ENCODE data around the gene ATOSA. TPM values are rescaled to one million over a fixed set of nuclear protein-coding genes. Genes with fewer than 3 reads are reported as not detected.

Gene ATOSA
- total and polyA plus RNA-seq, 2 donors (not counting 1 experiment from before 2014, with no cell fraction given), result 14.1 to 26.9 TPM

- peak; percentile 93 to 97 for DNase-seq (ENCODE audit: low read depth in 2 of 2)
- TF ChIP-seq CTCF (conservative IDR thresholded peaks at IDR 0.05 in 1 of 2, IDR thresholded peaks at IDR 0.05 in 1 of 2; ENCODE audit: low read depth in 1 of 2, low read length in 2 of 2) (no peak), EZH2 (IDR thresholded peaks at IDR 0.05; ENCODE audit: low read length, missing control alignments) (no peak)
- H3K79me2 ChIP-seq (ENCODE audit: control insufficient read depth, insufficient read depth, low read length), result no peaks in the 10 kb centered on the region
- H3K27ac ChIP-seq (ENCODE audit: insufficient read depth, low read length), result peak overlapping the region; percentile 76
- H4K20me1 ChIP-seq (ENCODE audit: control insufficient read depth, extremely low read depth, insufficient read depth, low read length), result no peaks in the 10 kb centered on the region
- H3K9ac ChIP-seq (ENCODE audit: insufficient read depth, low read length), result peak overlapping the region; percentile 18
- peaks cover 4% of the 10 kb centered on the region for H3K4me1 ChIP-seq (ENCODE audit: control insufficient read depth, extremely low read depth, insufficient read depth, low read length)
- peak overlapping the region; percentile 89 for H3K4me2 ChIP-seq (ENCODE audit: extremely low read depth, insufficient read depth, low read length)
- no peaks in the 10 kb centered on the region for H3K27me3 ChIP-seq (ENCODE audit: control insufficient read depth, insufficient read depth, low read length)
- H3K36me3 ChIP-seq (ENCODE audit: control insufficient read depth, insufficient read depth, low read length), result no peaks in the 10 kb centered on the region
- peak overlapping the region; percentile 74 for H2AFZ ChIP-seq (ENCODE audit: low read length)
- peak overlapping the region; percentile 36 to 63 (median 44) for H3K4me3 ChIP-seq (replicated peaks in 1 of 4; ENCODE audit: control extremely low read depth in 1 of 4, insufficient read depth in 1 of 4, low read depth in 3 of 4, low read length in 4 of 4)
- H3K9me3 ChIP-seq (ENCODE audit: control insufficient read depth, insufficient read depth, low read depth, low read length), result no peaks in the 10 kb centered on the region
Measured at GRCh38 chr15:52651868-52652267, 27.3 kb downstream of the ATOSA start.

GRCh38 chr15:52651114-52651513, 28.1 kb downstream of the ATOSA start:
- H3K4me2 ChIP-seq (ENCODE audit: extremely low read depth, insufficient read depth, low read length), result peak overlapping the region; percentile 89
- no peak overlapping the region for H2AFZ ChIP-seq (ENCODE audit: low read length)
- H3K4me3 ChIP-seq (replicated peaks in 1 of 4; ENCODE audit: control extremely low read depth in 1 of 4, insufficient read depth in 1 of 4, low read depth in 3 of 4, low read length in 4 of 4), result peak overlapping the region in 2 of 4 experiments; percentile 36 to 63
- no peak for DNase-seq (ENCODE audit: low read depth in 2 of 2)
- no peak overlapping the region for H3K9ac ChIP-seq (ENCODE audit: insufficient read depth, low read length)
- H3K9me3 ChIP-seq (ENCODE audit: control insufficient read depth, insufficient read depth, low read depth, low read length), result no peaks in the 10 kb centered on the region
- TF ChIP-seq CTCF (conservative IDR thresholded peaks at IDR 0.05 in 1 of 2, IDR thresholded peaks at IDR 0.05 in 1 of 2; ENCODE audit: low read depth in 1 of 2, low read length in 2 of 2) (no peak), EZH2 (IDR thresholded peaks at IDR 0.05; ENCODE audit: low read length, missing control alignments) (no peak)
- no peak overlapping the region for H3K27ac ChIP-seq (ENCODE audit: insufficient read depth, low read length)
- no peaks in the 10 kb centered on the region for H4K20me1 ChIP-seq (ENCODE audit: control insufficient read depth, extremely low read depth, insufficient read depth, low read length)
- H3K79me2 ChIP-seq (ENCODE audit: control insufficient read depth, insufficient read depth, low read length), result no peaks in the 10 kb centered on the region
- H3K4me1 ChIP-seq (ENCODE audit: control insufficient read depth, extremely low read depth, insufficient read depth, low read length), result peaks cover 4% of the 10 kb centered on the region
- no peaks in the 10 kb centered on the region for H3K27me3 ChIP-seq (ENCODE audit: control insufficient read depth, insufficient read depth, low read length)
- no peaks in the 10 kb centered on the region for H3K36me3 ChIP-seq (ENCODE audit: control insufficient read depth, insufficient read depth, low read length)

GRCh38 chr15:52649686-52650085, 29.5 kb downstream of the ATOSA start:
- H3K4me1 ChIP-seq (ENCODE audit: control insufficient read depth, extremely low read depth, insufficient read depth, low read length), result peaks cover 4% of the 10 kb centered on the region
- DNase-seq (ENCODE audit: low read depth in 2 of 2), result no peak
- H3K4me3 ChIP-seq (replicated peaks in 1 of 4; ENCODE audit: control extremely low read depth in 1 of 4, insufficient read depth in 1 of 4, low read depth in 3 of 4, low read length in 4 of 4), result no peak overlapping the region
- no peaks in the 10 kb centered on the region for H3K27me3 ChIP-seq (ENCODE audit: control insufficient read depth, insufficient read depth, low read length)
- no peaks in the 10 kb centered on the region for H4K20me1 ChIP-seq (ENCODE audit: control insufficient read depth, extremely low read depth, insufficient read depth, low read length)
- TF ChIP-seq CTCF (conservative IDR thresholded peaks at IDR 0.05 in 1 of 2, IDR thresholded peaks at IDR 0.05 in 1 of 2; ENCODE audit: low read depth in 1 of 2, low read length in 2 of 2) (no peak), EZH2 (IDR thresholded peaks at IDR 0.05; ENCODE audit: low read length, missing control alignments) (no peak)
- no peak overlapping the region for H3K9ac ChIP-seq (ENCODE audit: insufficient read depth, low read length)
- no peak overlapping the region for H3K27ac ChIP-seq (ENCODE audit: insufficient read depth, low read length)
- H2AFZ ChIP-seq (ENCODE audit: low read length), result no peak overlapping the region
- H3K79me2 ChIP-seq (ENCODE audit: control insufficient read depth, insufficient read depth, low read length), result no peaks in the 10 kb centered on the region
- H3K4me2 ChIP-seq (ENCODE audit: extremely low read depth, insufficient read depth, low read length), result no peak overlapping the region
- H3K9me3 ChIP-seq (ENCODE audit: control insufficient read depth, insufficient read depth, low read depth, low read length), result no peaks in the 10 kb centered on the region
- H3K36me3 ChIP-seq (ENCODE audit: control insufficient read depth, insufficient read depth, low read length), result no peaks in the 10 kb centered on the region
